ENCODE data around the gene ADCY9. TPM values are rescaled to one million over a fixed set of nuclear protein-coding genes. Genes with fewer than 3 reads are reported as not detected.
"Not testable (repeated sequence)": the region's sequence is repeated elsewhere in the genome, so short reads cannot be mapped to it uniquely, and the experiment has no call there.

Gene ADCY9
- total RNA-seq, 4 donors from 2014 or later = 13.1 to 25.1 (median 18.5) TPM

DNA sequence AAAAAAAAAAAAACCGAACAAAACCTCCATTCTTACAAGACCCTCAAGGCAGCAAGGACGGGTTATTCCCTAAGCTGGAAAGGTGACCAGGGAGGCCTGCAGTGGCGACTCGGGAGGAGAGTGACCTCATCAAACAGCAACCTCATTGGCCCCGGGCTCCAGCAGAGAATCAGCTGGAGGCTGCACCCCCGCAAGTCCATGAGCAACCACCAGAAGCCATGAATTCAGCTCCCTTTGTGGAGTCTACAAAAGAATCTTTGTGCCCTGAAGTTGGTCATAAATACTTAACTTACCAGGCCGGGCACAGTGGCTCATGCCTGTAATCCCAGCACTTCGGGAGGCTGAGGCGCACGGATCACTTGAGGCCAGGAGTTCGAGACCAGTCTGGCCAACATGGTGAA, 154.8 kb downstream of the ADCY9 start:
- no peak overlapping the region for H3K4me3 ChIP-seq (ENCODE audit: low read depth, poor library complexity, severe bottlenecking)
- WGBS, 2 donors = 59 to 79% methylated on average over 11 of the region's 11 CpGs
- TF ChIP-seq, protein P1, sequence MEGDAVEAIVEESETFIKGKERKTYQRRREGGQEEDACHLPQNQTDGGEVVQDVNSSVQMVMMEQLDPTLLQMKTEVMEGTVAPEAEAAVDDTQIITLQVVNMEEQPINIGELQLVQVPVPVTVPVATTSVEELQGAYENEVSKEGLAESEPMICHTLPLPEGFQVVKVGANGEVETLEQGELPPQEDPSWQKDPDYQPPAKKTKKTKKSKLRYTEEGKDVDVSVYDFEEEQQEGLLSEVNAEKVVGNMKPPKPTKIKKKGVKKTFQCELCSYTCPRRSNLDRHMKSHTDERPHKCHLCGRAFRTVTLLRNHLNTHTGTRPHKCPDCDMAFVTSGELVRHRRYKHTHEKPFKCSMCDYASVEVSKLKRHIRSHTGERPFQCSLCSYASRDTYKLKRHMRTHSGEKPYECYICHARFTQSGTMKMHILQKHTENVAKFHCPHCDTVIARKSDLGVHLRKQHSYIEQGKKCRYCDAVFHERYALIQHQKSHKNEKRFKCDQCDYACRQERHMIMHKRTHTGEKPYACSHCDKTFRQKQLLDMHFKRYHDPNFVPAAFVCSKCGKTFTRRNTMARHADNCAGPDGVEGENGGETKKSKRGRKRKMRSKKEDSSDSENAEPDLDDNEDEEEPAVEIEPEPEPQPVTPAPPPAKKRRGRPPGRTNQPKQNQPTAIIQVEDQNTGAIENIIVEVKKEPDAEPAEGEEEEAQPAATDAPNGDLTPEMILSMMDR (IDR thresholded peaks at IDR 0.05) = no peak
- TF ChIP-seq POLR2A (IDR thresholded peaks at IDR 0.05) = no peak
- DNase-seq (ENCODE audit: low spot score in 2 of 2) = no peak
- intact Hi-C loops (cut with DNase I; ENCODE audit: low total_unique reads) = no loop called here

GRCh38 chr16:3959926-3960590, 156.2 kb downstream of the ADCY9 start:
- DNase-seq (ENCODE audit: low spot score in 2 of 2); intact Hi-C loops (cut with DNase I; ENCODE audit: low total_unique reads); H3K4me3 ChIP-seq (ENCODE audit: low read depth, poor library complexity, severe bottlenecking): not testable (repeated sequence)
- WGBS, 2 donors = 47 to 49% methylated on average over 14 of the region's 14 CpGs

DNA sequence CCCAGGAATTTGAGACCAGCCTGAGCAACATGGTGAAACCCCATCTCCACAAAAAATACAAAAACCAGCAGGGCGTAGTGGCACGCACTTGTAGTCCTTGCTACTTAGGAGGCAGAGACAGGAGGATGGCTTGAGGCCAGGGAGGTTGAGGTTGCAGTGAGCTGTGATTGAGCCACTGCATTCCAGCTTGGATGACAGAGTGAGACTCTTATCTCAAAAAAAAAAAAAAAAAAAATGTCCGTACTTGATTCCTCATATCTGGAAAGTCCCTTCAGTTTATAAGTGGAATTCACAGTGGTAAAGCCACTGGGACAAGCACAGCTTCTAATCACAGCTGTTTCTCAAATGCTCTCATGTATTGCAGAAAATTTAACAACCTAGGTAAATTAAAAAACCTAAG, 157.1 kb downstream of the ADCY9 start:
- TF ChIP-seq, protein P1 (IDR thresholded peaks at IDR 0.05) = no peak
- TF ChIP-seq POLR2A (IDR thresholded peaks at IDR 0.05) = no peak
- no peak for DNase-seq (ENCODE audit: low spot score in 2 of 2)
- 65 to 69% methylated on average over 3 of the region's 3 CpGs for WGBS, 2 donors
- no peak overlapping the region for H3K4me3 ChIP-seq (ENCODE audit: low read depth, poor library complexity, severe bottlenecking)
- intact Hi-C loops (cut with DNase I; ENCODE audit: low total_unique reads) = no loop called here

DNA sequence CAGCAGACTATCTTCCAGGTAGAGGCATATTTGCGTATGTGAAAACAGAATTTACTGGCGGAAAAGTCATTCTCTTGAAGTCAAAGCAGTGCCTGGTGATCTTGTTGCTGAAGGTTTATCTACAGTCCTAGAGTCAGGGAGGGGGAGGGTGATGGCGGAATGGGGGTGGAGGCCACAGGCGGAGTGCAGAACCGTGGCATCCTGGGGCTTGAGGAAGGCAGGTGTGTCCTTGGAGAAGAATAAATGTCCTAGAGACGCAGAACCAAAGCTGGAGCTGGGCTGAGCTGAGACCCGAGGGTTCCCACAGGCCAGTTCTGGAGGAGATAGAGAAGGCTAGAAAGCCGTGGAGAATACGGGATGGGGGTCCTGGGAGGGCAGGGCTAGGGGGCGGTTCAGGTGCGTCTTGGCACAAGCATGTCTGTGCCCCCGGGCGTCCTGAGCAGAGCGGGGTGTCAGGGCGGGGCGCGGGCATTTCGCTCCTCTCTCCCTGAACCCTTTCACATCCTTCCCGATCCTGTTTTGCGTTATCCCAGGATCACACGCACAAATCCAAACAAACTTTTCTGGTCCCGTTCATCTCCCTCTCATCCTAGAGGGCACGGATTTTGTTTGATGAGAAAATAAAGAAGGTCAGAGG, 158.8 kb downstream of the ADCY9 start:
- H3K4me3 ChIP-seq (ENCODE audit: low read depth, poor library complexity, severe bottlenecking) = no peak overlapping the region
- intact Hi-C loops (cut with DNase I; ENCODE audit: low total_unique reads) = no loop called here
- 40 to 55% methylated on average over 23 of the region's 23 CpGs for WGBS, 2 donors
- TF ChIP-seq POLR2A (IDR thresholded peaks at IDR 0.05) = no peak
- TF ChIP-seq, protein P1 (IDR thresholded peaks at IDR 0.05) = no peak
- no peak for DNase-seq (ENCODE audit: low spot score in 2 of 2)

DNA sequence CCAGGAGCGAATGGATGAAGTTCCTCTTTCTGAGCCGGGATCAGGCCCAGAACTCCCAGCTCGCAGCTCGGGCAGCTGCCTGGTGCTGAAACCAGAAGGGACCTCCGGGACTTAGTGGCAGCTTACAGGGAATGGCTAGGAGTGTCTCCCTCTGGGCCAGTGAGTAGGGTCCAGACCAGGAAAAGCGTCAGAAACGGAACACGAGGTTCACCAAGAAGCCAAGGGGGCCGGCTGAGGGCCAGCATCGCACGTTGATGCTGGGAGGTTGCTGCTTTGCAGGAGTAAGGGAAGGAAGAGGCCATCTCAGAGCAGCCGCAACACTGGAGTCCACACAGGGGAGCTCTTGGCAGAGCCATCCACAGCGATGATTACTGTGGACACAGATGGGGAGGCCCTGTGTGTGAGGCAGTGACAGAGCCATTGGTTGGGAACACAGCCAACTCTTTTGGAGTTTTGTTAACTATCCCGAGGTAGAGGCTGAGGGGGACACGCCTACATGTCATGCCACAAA, 161.8 kb downstream of the ADCY9 start:
- intact Hi-C loops (cut with DNase I; ENCODE audit: low total_unique reads) = no loop called here
- no peak for DNase-seq (ENCODE audit: low spot score in 2 of 2)
- TF ChIP-seq, protein P1 (IDR thresholded peaks at IDR 0.05) = no peak
- no peak for TF ChIP-seq POLR2A (IDR thresholded peaks at IDR 0.05)
- no peak overlapping the region for H3K4me3 ChIP-seq (ENCODE audit: low read depth, poor library complexity, severe bottlenecking)
- WGBS, 2 donors = 43 to 47% methylated on average over 13 to 15 of the region's 15 CpGs

- no peak overlapping the region for H3K4me3 ChIP-seq (ENCODE audit: low read depth, poor library complexity, severe bottlenecking)
- intact Hi-C loops (cut with DNase I; ENCODE audit: low total_unique reads) = no loop called here
- DNase-seq (ENCODE audit: low spot score in 2 of 2) = no peak
- 87 to 92% methylated on average over 21 to 24 of the region's 24 CpGs for WGBS, 2 donors
- TF ChIP-seq, protein P1 (IDR thresholded peaks at IDR 0.05) = no peak
- no peak for TF ChIP-seq POLR2A (IDR thresholded peaks at IDR 0.05)
Measured at GRCh38 chr16:3953728-3954410, 162.4 kb downstream of the ADCY9 start.

All from lower leg skin (tissue), 4 donors.